Stimulated activated CD8-positive, alpha-beta memory T cell treated with anti-CD3 and anti-CD28 coated beads, Interleukin-12 subunit alpha, Interleukin-12 subunit beta, amount 100 ng/mL, for 1 hour (primary cell): ENCODE results near the gene WDR41.
"Not testable (repeated sequence)": the region's sequence is repeated elsewhere in the genome, so short reads cannot be mapped to it uniquely, and the experiment has no call there.

Experiments used
- DNase-seq: peaks from one replicate; pipeline ENCODE4 v3.0.0-alpha.2; 2020; ENCODE audit warnings: low read depth

WDR41 gene

GRCh38 chr5:77402796-77403195 lies 89.3 kb downstream of the WDR41 start:
- DNase-seq: no peak

DNA sequence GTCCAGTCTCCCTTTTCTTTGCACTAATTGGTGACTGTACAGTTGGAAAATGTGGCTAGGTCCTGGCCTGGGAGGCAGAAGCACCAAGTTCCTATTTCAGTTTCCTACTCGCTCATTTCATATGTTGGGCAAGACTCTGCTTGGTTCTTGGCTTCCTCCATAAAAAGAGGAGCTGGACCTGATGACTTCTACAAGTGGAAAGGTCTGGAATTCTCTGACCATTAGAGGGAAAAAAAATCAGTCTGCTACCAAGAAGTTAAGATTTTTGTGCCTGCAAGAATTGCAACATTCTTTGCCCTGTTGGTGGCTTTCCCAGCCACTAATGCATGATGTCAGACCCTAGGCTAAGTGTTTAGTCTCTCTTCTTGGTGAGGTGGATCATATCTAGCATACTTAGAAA lies 91.5 kb downstream of the WDR41 start:
- DNase-seq: no peak

DNA sequence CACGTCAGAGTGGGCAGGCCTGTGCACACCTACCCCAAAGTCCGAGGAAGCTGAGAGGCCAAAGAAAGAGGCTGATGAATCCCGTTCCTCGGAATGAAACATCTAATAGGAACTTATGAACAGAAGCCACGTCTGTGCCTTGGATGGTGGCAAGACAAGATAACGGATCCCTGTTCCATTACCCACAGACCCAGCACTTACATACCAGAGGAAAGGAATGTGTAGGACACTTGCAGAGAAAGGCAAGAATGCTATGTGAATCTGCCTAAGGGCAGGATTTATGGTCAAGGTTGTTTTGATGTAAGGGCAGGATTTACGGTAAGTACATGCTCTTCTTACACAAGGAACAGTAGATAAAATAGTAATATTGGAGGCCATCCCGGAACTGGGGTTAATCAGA lies 93.2 kb downstream of the WDR41 start:
- no peak for DNase-seq

GRCh38 chr5:77398458-77398857 lies 93.7 kb downstream of the WDR41 start:
- DNase-seq: no peak

- no peak for DNase-seq
Measured at GRCh38 chr5:77397686-77398292, 94.3 kb downstream of the WDR41 start.

DNA sequence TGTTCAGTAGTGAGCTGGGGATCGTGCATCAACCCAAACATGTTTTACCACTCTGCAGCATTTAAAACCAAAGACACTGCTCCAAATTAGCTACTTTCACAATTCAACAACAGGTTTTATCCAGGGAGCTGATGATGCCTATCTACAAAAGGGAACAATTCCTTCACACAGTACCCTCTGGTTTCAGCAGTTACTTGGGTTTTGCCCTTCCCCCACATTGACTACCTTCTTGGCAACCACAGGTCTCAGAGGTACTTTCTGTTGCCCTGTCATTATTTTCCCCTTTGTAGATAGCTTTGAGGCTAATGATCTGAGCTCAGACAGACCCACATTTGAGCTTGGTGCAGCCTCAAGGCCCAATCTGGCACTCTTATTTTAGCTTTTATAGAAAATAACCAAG lies 96.1 kb downstream of the WDR41 start:
- no peak for DNase-seq

DNA sequence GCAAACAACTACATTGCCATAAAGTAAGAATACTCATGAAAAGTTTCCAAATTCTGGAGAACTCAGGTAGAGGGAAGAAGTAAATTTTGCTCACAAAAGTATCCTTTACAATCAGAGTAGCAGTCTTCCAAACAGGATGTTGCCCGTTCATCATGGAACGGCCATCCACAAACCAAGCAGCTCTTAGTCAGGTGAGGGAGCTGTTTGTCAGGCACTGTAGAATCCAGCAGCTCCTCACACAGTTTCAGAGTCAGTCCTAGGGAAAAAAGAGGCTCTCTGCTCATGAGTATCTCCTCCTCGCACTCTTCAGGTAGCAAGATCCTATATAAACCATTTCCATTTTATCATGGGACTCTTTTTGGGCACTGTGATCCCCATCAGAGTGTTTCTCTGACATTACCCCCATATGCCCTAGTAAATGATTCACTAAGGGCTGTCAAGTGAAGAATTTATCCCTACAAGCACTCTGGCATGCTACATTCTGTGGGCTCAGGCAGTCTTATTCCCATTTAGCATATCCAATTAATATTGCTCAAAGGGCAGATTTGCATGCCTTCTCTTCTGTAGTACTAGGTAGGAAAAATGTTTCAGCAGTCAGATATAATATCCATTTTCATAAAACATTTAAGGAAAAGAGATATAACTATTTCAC lies 97.9 kb downstream of the WDR41 start:
- no peak for DNase-seq

DNA sequence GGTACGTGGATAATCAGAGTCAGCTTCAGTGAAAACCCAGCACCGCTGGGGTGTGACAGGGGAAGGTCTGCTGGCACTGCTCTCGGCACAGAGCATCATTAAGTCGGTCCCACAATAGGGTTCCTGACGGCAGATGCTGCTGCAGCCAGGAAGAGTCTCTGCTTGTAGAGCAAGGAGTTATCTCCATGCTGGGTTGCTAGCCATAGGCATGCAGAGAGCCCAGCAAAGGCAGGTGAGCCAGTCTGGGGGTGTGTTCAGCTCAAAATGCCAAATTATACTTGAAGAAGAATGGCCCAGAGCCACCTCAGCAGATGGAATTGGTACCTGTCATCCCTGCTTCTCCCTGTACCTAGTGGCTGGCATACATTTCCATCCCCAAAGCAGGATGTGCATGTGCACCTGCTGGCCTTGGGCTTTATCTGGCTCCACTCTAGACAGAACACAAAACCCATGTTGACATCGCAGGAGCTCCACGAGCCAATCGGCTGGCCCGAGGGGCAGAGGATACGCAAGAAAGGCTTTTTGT lies 100.8 kb downstream of the WDR41 start:
- DNase-seq: no peak

DNA sequence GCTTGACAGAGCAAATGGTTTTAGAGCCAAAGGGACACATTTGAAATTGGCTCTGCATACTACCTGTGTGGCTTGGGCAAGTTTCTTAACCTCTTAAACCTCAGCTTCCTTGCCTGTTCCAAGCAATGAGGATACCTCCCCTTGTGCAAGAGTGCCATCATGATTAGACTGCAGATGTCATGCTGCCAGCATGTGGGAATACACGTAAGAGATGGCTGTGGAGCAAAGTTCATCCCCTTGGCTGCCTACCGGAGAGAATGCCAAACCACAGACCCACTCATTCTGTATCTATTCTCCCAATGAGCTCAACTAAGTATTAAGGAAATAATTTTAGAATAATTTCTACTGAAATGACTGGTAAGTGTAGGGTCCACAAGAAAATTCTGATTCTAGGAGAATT lies 101.3 kb downstream of the WDR41 start:
- no peak for DNase-seq

GRCh38 chr5:77390221-77390620 lies 101.9 kb downstream of the WDR41 start:
- no peak for DNase-seq

DNA sequence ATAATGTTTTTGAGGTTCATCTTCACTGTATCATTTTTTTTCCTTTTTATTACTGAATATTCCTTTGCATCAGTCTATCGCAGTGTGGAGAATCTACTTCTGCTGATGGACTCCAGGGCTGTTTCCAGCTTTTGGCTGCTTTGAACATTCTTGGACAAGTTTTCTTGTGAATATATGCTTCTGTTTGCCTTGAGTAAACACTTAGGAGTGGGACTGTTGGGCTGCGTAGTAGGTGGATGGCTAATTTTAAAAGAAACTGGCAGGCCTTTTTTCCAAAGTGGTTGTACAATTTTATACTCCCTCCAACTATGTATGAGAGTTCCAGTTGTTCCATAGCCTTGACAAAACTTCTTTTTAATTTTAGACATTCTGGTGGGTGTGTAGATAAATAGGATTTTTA lies 102.4 kb downstream of the WDR41 start:
- DNase-seq: no peak

DNA sequence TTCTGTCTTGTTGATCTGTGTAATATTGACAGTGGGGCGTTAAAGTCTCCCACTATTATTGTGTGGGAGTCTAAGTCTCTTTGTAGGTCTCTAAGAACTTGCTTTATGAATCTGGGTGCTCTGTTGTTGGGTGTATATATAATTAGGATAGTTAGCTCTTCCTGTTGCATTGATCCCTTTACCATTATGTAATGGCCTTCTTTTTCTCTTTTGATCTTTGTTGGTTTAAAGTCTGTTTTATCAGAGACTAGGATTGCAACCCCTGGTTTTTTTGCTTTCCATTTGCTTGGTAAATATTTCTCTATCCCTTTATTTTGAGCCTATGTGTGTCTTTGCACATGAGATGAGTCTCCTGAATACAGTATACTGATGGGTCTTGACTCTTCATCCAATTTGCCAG lies 105.8 kb downstream of the WDR41 start:
- DNase-seq: not testable (repeated sequence)

DNA sequence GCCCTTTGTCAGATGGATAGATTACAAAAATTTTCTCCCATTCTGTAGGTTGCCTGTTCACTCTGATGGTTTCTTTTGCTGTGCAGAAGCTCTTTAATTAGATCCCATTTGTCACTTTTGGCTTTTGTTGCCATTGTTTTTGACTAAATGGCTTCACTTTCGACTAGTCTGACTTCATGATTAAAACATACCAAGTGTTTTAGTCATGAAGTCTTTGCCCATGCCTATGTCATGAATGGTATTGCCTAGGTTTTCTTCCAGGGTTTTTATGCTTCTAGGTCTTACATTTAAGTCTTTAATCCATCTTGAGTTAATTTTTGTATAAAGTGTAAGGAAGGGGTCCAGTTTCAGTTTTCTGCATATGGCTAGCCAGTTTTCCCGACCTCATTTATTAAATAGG lies 108.8 kb downstream of the WDR41 start:
- DNase-seq: not testable (repeated sequence)
